Spleen (tissue), 11 donors: ENCODE data around the gene AKT2. TPM values are rescaled to one million over a fixed set of nuclear protein-coding genes. Genes with fewer than 3 reads are reported as not detected.

Source experiments
- DNase-seq: peaks from one replicate; pipeline ENCODE4 v3.0.0-alpha.2; 2020
- H3K27ac ChIP-seq, 8 donors: fragments of 200-600 bp; sonication (generic) in 7 of 8; 1 replicate in 4 of 8; 2 replicates in 4 of 8; pipeline versions ENCODE4 v1.5.0 to v1.8.0; 2016 to 2021; ENCODE audit warnings: inconsistent platforms in 4 of 8, mild to moderate bottlenecking in 4 of 8, moderate library complexity in 1 of 8
- H3K27me3 ChIP-seq, 7 donors: fragments of 200-600 bp; sonication (generic) in 6 of 7; replicated peaks in 1 of 7; 1 replicate in 4 of 7; 2 replicates in 3 of 7; pipeline versions ENCODE4 v1.5.0 to v1.8.0; 2016 to 2021; ENCODE audit warnings: inconsistent platforms in 3 of 7, mild to moderate bottlenecking in 1 of 7
- H3K36me3 ChIP-seq, 6 donors: fragments of 200-600 bp; sonication (generic) in 5 of 6; 1 replicate in 4 of 6; 2 replicates in 2 of 6; pipeline versions ENCODE4 v1.5.0 to v1.8.0; 2016 to 2021; ENCODE audit warnings: inconsistent platforms in 2 of 6
- H3K4me1 ChIP-seq, 6 donors: fragments of 200-600 bp; sonication (generic) in 5 of 6; 1 replicate in 3 of 6; 2 replicates in 3 of 6; pipeline versions ENCODE4 v1.5.0 to v1.8.0; 2016 to 2021; ENCODE audit warnings: inconsistent platforms in 3 of 6
- H3K4me3 ChIP-seq, 8 donors: fragments of 200-600 bp; sonication (generic) in 7 of 8; 1 replicate in 4 of 8; 2 replicates in 4 of 8; pipeline versions ENCODE4 v1.5.0 to v1.8.0; 2016 to 2021; ENCODE audit warnings: inconsistent platforms in 4 of 8, mild to moderate bottlenecking in 4 of 8, moderate library complexity in 2 of 8
- H3K9me3 ChIP-seq, 8 donors: fragments of 200-600 bp; sonication (generic) in 7 of 8; 1 replicate in 4 of 8; 2 replicates in 4 of 8; pipeline versions ENCODE4 v1.5.0 to v1.8.0; 2016 to 2021; ENCODE audit warnings: inconsistent platforms in 4 of 8
- POLR2A ChIP-seq, 3 donors: fragments of 450-650 bp; IDR thresholded peaks; one replicate each; pipeline ENCODE4 v1.5.1; 2017; ENCODE audit warnings: antibody characterized with exemption in 3 of 3, mild to moderate bottlenecking in 1 of 3
- POLR2AphosphoS5 ChIP-seq, 3 donors: sonication (generic); formaldehyde crosslinking; IDR thresholded peaks; one replicate each; pipeline ENCODE4 v1.5.1; 2017; ENCODE audit warnings: antibody characterized with exemption in 3 of 3
- WGBS, 5 donors: extraction: QIAGEN DNeasy Blood & Tissue Kit in 3 of 5; methylation state at CpG; one replicate each; pipeline versions ENCODE4 v1.1.5 to v1.1.7; 2013 to 2018; 5-methylcytosine and 5-hydroxymethylcytosine counted together
- intact Hi-C: fragments of 100-400 bp; cut with DNase I; formaldehyde crosslinking; loops from one replicate; pipeline ENCODE4 v1.15.0; 2023; ENCODE audit warnings: low total_unique reads
- polyA plus RNA-seq, 3 donors: library from polyadenylated mRNA; stranded (reverse); fragments of 200-250 nt; gene quantifications; one replicate each; pipeline ENCODE4 v1.2.1, GENCODE V29; 2013
- total RNA-seq, 7 donors: library from RNA; depleted of rRNA in 3 of 7; stranded (reverse); fragments of >200 nt in 3 of 7; fragmentation: NEBNext Ultra II Directional in 4 of 7; extraction: Animal tissue kit (Norgen Biotek cat#: 25700) in 4 of 7; gene quantifications; one replicate each; pipeline versions ENCODE4 v1.1.0 to v1.2.1, GENCODE V29; 2016 to 2021
- TF ChIP-seq, protein P1 (sequence below), 11 experiments: fragments of 200-600 bp in 7 of 11; fragments of 450-650 bp in 4 of 11; sonication (generic) in 4 of 11; IDR thresholded peaks in 8 of 11; conservative IDR thresholded peaks in 3 of 11; 1 replicate in 7 of 11; 2 replicates in 4 of 11; pipeline versions ENCODE4 v1.4.0 to v1.8.0; 2016 to 2021; ENCODE audit warnings: antibody characterized with exemption in 11 of 11, inconsistent platforms in 4 of 11, mild to moderate bottlenecking in 1 of 11
- donor health status: healthy with polysubstance abuse.
- donor health status: DM: no; HTN: no; CAD: no; lungs with moderate emphysema.
- donor health status: DM: no; HTN: no; CAD: no.
- donor health status: Bipolar disorder and iron deficiency.
- donor health status: healthy.
- donor health status: DM: no; HTN: no; CAD: no.
- donor health status: DM: yes; HTN: yes; CAD: no.

The AKT2 gene
- total and polyA plus RNA-seq, 10 donors = 28.8 to 134 (median 98.9) TPM

DNA sequence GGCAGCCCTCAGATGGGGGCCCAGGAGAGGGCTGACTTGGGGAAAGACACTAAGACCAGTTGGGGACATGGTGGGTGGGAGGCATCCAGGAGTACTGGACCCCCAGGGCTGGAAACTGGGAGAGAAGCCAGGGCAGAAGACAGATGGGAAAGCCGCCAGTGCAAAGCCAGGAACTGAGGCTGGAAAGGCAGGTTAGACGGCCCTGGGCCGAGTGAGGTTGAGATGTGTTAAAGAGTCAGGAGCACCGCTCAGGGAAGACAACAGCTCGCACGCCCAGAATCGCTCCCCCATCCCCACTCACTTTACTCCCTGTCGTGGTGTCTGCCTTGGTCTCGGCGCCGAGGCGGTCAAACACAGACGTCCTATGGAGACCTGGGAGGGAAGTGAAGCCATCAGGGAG, 38.6 kb upstream of the AKT2 start:
- Histone ChIP-seq H3K27ac (no peak overlapping the region), H3K9me3 (no peaks in the 10 kb centered on the region), H3K36me3 (peaks cover 0 to 100% (median 83%) of the 10 kb centered on the region in 6 donors), H3K27me3 (no peaks in the 10 kb centered on the region), H3K4me3 (no peak overlapping the region), H3K4me1 (peaks cover 0 to 4% (median 0%) of the 10 kb centered on the region in 6 donors)
- TF ChIP-seq, protein P1, sequence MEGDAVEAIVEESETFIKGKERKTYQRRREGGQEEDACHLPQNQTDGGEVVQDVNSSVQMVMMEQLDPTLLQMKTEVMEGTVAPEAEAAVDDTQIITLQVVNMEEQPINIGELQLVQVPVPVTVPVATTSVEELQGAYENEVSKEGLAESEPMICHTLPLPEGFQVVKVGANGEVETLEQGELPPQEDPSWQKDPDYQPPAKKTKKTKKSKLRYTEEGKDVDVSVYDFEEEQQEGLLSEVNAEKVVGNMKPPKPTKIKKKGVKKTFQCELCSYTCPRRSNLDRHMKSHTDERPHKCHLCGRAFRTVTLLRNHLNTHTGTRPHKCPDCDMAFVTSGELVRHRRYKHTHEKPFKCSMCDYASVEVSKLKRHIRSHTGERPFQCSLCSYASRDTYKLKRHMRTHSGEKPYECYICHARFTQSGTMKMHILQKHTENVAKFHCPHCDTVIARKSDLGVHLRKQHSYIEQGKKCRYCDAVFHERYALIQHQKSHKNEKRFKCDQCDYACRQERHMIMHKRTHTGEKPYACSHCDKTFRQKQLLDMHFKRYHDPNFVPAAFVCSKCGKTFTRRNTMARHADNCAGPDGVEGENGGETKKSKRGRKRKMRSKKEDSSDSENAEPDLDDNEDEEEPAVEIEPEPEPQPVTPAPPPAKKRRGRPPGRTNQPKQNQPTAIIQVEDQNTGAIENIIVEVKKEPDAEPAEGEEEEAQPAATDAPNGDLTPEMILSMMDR (IDR thresholded peaks at IDR 0.05 in 8 of 11, conservative IDR thresholded peaks at IDR 0.05 in 3 of 11) = no peak
- TF ChIP-seq POLR2AphosphoS5 (IDR thresholded peaks at IDR 0.05) = no peak
- no peak for TF ChIP-seq POLR2A (IDR thresholded peaks at IDR 0.05)
- DNase-seq = no peak
- intact Hi-C loops = no loop called here
- 95 to 96% (median 95%) methylated on average over 12 to 13 of the region's 13 CpGs for WGBS, 5 donors

DNA sequence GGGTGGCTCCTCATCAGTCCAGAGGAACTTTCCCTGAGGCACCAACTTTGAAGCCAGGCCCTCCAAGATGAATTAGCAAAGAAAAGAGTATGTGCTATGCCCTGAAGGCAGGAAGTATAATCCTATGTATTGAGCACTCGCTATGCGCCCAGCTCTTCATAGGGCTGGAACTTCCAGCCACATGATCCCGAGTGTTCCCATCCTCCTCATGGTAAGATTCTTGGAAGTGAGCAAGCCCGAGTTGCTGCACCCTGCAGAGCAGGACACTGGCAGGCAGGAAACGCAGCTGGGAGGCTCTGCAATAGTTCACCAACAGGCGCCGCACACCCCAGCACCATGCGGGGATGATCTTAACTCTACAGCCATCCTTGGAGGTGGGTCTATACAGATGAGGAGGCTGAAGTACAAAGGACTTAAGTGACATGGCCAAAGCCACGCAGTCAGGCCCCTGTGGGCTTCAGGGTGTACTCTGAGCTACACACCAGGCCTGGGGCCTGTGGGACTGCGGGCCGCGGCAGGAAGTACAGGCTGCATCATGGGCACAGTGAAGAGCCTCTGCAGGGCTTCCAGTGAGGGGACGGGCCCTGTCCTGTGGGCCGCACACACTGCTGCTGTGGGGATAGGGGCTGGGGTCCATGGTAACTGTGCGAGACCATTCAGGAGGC, 37.9 kb upstream of the AKT2 start:
- intact Hi-C loops = no loop called here
- no peak for DNase-seq
- Histone ChIP-seq H3K27me3 (no peaks in the 10 kb centered on the region), H3K9me3 (no peaks in the 10 kb centered on the region), H3K36me3 (peaks cover 0 to 100% (median 81%) of the 10 kb centered on the region in 6 donors), H3K4me1 (peaks cover 0 to 4% (median 0%) of the 10 kb centered on the region in 6 donors), H3K4me3 (no peak overlapping the region), H3K27ac (no peak overlapping the region)
- TF ChIP-seq, protein P1 (IDR thresholded peaks at IDR 0.05 in 8 of 11, conservative IDR thresholded peaks at IDR 0.05 in 3 of 11) = no peak
- TF ChIP-seq POLR2AphosphoS5 (IDR thresholded peaks at IDR 0.05) (no peak), POLR2A (IDR thresholded peaks at IDR 0.05) (no peak)
- 92 to 97% (median 95%) methylated on average over 11 to 15 of the region's 15 CpGs for WGBS, 5 donors

DNA sequence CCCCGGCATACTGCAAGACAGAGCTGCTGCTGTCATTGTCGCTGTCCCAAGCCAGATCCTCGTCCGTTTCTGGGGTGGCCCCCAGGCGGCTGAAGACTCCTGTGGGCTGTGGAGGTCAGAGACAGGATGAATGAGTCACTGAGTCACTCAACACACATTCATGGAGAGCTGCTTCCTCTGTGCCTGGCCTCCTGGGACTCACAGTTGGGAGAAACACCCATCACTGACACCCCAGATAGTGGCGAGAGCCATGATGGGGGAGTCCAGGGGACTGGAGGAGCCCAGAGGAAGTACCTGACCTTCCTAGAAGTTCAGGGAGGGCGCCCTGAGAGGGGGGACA, 37.1 kb upstream of the AKT2 start:
- H3K9me3 ChIP-seq = no peaks in the 10 kb centered on the region
- intact Hi-C loops = no loop called here
- peaks cover 0 to 4% (median 0%) of the 10 kb centered on the region in 6 donors for H3K4me1 ChIP-seq
- no peak for TF ChIP-seq POLR2AphosphoS5 (IDR thresholded peaks at IDR 0.05)
- no peak for TF ChIP-seq POLR2A (IDR thresholded peaks at IDR 0.05)
- TF ChIP-seq, protein P1 (IDR thresholded peaks at IDR 0.05 in 8 of 11, conservative IDR thresholded peaks at IDR 0.05 in 3 of 11) = no peak
- H3K4me3 ChIP-seq = no peak overlapping the region
- no peaks in the 10 kb centered on the region for H3K27me3 ChIP-seq
- H3K27ac ChIP-seq = peak overlapping the region in 2 of 8 donors; percentile 17 to 18
- DNase-seq = no peak
- WGBS, 5 donors = 77 to 92% (median 91%) methylated on average over 4 to 7 of the region's 7 CpGs
- H3K36me3 ChIP-seq = peaks cover 0 to 100% (median 73%) of the 10 kb centered on the region in 6 donors

DNA sequence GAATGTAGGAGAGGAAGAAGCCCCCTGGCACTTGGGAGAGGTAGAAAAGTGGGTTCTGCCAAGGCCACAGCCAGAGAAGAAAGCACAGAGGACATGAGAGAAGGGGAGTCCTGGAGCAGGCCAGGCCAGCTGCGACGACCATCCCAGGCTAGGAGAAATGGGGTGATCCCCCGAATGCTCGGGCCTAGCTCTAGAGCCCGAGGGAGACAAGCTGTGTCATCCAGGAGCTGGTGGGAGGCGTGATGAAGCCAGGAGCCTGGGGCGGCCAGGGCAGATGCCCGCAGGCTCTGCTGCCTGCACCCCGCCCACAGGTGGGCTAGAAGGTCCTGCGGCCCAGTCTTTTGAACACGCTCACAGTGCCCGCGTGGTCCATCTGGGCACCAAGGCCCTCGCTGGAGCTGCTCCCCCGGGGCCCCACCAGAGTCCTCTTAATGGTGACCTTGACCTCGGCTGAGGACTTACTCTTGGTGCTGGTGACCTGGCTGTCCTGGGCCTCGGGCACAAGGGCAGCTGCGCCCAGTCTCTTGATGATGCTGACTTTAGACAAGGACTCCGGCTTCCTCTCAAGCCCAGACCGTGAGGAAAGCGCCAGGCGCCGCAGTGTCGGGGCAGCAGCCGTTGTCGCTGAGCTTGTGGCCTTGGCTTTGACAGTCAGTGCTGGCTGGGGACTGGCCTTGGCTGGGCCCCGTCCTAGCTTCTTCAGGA, 36.6 kb upstream of the AKT2 start:
- H3K4me3 ChIP-seq = no peak overlapping the region
- peaks cover 0 to 98% (median 70%) of the 10 kb centered on the region in 6 donors for H3K36me3 ChIP-seq
- 81 to 94% (median 90%) methylated on average over 6 to 27 of the region's 27 CpGs for WGBS, 5 donors
- DNase-seq = no peak
- no peaks in the 10 kb centered on the region for H3K27me3 ChIP-seq
- peak overlapping the region in 2 of 8 donors; percentile 17 to 18 for H3K27ac ChIP-seq
- H3K9me3 ChIP-seq = no peaks in the 10 kb centered on the region
- intact Hi-C loops = no loop called here
- H3K4me1 ChIP-seq = peaks cover 0 to 4% (median 0%) of the 10 kb centered on the region in 6 donors
- peak in 1 of 3 donors; percentile 57 for TF ChIP-seq POLR2AphosphoS5 (IDR thresholded peaks at IDR 0.05)
- TF ChIP-seq, protein P1 (IDR thresholded peaks at IDR 0.05 in 8 of 11, conservative IDR thresholded peaks at IDR 0.05 in 3 of 11) = no peak
- TF ChIP-seq POLR2A (IDR thresholded peaks at IDR 0.05) = no peak
